ENCODE measurements around the gene CPNE1.

Gene CPNE1

DNA sequence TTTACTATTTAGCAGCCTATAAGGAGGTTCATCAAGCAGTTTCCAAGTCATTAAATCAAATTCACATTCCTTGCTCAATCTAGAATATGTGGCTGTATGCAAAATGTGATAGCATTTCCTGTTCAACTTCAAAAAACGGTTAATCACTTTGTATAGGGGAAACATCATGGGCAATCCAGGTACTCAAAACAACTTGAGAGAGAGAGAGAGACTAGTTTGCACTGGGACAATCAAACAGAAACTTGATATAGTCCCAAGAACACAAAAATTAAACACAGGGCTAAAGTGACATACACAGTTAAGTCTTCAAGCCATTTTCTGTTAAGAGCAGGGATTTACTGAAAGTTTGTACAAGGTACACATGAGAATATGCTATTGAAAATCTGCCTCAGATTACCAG is 7.4 kb downstream of the CPNE1 start:
- no peaks in the 10 kb centered on the region for H3K27me3 Mint-ChIP-seq (ENCODE audit: low read depth)
- peaks cover 12% of the 10 kb centered on the region for H3K36me3 Mint-ChIP-seq (ENCODE audit: low read depth)
- H3K4me1 Mint-ChIP-seq, result peaks cover 39% of the 10 kb centered on the region
- no peaks in the 10 kb centered on the region for H3K9me3 Mint-ChIP-seq
- TF ChIP-seq, protein P1, sequence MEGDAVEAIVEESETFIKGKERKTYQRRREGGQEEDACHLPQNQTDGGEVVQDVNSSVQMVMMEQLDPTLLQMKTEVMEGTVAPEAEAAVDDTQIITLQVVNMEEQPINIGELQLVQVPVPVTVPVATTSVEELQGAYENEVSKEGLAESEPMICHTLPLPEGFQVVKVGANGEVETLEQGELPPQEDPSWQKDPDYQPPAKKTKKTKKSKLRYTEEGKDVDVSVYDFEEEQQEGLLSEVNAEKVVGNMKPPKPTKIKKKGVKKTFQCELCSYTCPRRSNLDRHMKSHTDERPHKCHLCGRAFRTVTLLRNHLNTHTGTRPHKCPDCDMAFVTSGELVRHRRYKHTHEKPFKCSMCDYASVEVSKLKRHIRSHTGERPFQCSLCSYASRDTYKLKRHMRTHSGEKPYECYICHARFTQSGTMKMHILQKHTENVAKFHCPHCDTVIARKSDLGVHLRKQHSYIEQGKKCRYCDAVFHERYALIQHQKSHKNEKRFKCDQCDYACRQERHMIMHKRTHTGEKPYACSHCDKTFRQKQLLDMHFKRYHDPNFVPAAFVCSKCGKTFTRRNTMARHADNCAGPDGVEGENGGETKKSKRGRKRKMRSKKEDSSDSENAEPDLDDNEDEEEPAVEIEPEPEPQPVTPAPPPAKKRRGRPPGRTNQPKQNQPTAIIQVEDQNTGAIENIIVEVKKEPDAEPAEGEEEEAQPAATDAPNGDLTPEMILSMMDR (IDR thresholded peaks at IDR 0.05; ENCODE audit: unreplicated experiment in 3 of 3), result no peak
- no peak overlapping the region for H3K4me3 Mint-ChIP-seq
- peak overlapping the region in 1 of 3 experiments; percentile 22 for H3K27ac Mint-ChIP-seq

DNA sequence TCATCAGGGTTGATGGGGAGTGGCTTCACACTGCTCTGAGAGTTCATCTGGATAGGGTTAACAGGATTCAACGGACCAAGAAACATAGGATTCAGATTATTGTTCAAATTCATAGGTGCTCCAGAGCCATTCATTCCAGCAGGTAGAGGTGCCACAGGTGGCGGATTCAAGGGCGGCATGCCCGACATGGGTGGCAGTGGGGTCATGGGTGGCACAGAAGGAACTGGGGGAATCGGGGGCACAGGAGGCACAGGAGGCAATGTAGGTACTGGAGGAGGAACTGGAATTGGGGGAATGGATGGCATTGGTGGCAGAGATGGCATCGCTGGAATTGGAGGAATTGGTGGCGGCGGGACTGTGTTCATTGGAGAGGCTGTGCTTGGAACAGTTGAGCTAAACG is 10.3 kb downstream of the CPNE1 start:
- no peaks in the 10 kb centered on the region for H3K9me3 Mint-ChIP-seq
- H3K4me1 Mint-ChIP-seq, result peaks cover 19% of the 10 kb centered on the region
- H3K27me3 Mint-ChIP-seq (ENCODE audit: low read depth), result no peaks in the 10 kb centered on the region
- TF ChIP-seq, protein P1 (IDR thresholded peaks at IDR 0.05; ENCODE audit: unreplicated experiment in 3 of 3), result no peak
- no peak overlapping the region for H3K27ac Mint-ChIP-seq
- H3K4me3 Mint-ChIP-seq, result no peak overlapping the region
- H3K36me3 Mint-ChIP-seq (ENCODE audit: low read depth), result peaks cover 28% of the 10 kb centered on the region

DNA sequence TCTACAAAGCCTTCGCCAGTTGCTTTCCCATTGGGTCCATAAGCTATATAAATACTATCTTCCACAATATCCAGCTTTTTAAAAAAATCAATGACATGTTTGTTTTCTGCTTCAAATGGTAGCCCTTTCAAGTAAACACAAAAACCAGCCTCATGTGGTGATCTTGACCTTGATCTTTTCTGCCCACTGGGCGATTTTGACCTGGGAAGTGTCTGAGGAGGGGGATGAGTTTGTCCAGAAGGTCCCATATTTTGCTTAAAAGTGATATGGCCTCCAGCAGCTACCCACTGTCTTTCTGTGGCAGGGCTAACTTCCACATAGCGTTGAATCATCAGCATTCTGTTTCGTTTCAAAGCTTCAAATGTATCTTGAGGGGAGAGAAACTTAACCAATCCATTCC is 10.8 kb downstream of the CPNE1 start:
- H3K9me3 Mint-ChIP-seq, result no peaks in the 10 kb centered on the region
- H3K4me3 Mint-ChIP-seq, result no peak overlapping the region
- H3K27me3 Mint-ChIP-seq (ENCODE audit: low read depth), result no peaks in the 10 kb centered on the region
- H3K36me3 Mint-ChIP-seq (ENCODE audit: low read depth), result peaks cover 31% of the 10 kb centered on the region
- TF ChIP-seq, protein P1 (IDR thresholded peaks at IDR 0.05; ENCODE audit: unreplicated experiment in 3 of 3), result no peak
- peaks cover 14% of the 10 kb centered on the region for H3K4me1 Mint-ChIP-seq
- H3K27ac Mint-ChIP-seq, result no peak overlapping the region

DNA sequence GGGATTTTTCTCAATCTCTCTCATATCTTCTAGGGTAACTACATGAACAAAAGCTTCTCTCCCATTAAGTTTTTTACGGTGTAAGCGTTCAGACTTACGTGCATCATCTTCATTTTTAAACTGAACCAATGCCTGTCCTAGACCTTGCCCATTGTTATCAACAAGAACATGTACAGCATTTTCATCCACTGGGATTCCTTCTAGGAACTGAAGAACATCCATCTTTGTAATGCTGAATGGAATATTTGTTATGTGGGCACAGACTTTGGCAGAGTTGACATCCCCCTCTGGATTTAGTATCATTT is 11.3 kb downstream of the CPNE1 start:
- no peak overlapping the region for H3K4me3 Mint-ChIP-seq

DNA sequence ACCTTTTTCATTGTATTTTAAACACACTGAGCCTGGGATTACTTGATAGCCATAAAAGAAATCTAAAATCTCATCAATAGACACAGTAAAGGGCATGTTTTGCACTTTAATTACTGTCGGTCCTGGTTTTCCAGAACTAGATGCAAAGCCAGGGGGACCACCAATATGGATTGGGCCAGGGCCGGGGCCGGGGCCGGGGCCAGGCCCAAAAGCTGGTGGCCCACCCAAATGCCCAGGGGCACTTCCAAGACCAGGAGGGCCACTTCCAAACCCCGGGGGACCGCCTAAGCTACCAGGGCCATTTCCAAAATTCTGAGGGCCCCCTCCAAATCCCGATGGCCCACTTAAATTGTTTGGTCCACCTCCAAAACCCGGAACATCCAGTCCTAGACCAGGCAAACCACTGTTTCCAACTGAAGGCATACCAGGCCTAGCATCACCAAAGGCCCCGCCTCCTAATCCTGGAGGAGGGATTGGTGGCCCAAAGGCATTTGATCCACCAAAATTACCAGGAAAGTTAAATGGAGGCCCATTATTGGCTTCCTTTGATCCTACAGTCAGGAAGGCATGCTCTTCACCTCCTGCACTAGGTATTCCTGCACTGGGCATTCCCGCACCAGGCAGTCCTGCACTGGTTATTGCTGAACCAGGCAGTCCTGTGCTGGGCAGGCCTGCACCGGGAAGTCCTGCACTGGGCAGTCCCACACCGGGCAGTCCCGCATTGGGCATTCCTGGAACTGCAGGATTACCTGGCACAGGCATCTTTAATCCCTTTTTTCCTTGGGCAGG is 11.9 kb downstream of the CPNE1 start:
- Mint-ChIP-seq H3K4me3 (no peak overlapping the region), H3K27ac (no peak overlapping the region)
- TF ChIP-seq, protein P1 (IDR thresholded peaks at IDR 0.05; ENCODE audit: unreplicated experiment in 3 of 3), result no peak

More for the DNA sequence above, 11.3 kb downstream of the CPNE1 start:
- Mint-ChIP-seq H3K27me3 (ENCODE audit: low read depth) (no peaks in the 10 kb centered on the region), H3K27ac (no peak overlapping the region), H3K9me3 (no peaks in the 10 kb centered on the region), H3K36me3 (ENCODE audit: low read depth) (peaks cover 33% of the 10 kb centered on the region), H3K4me1 (peaks cover 11% of the 10 kb centered on the region)
- TF ChIP-seq, protein P1 (IDR thresholded peaks at IDR 0.05; ENCODE audit: unreplicated experiment in 3 of 3), result no peak

DNA sequence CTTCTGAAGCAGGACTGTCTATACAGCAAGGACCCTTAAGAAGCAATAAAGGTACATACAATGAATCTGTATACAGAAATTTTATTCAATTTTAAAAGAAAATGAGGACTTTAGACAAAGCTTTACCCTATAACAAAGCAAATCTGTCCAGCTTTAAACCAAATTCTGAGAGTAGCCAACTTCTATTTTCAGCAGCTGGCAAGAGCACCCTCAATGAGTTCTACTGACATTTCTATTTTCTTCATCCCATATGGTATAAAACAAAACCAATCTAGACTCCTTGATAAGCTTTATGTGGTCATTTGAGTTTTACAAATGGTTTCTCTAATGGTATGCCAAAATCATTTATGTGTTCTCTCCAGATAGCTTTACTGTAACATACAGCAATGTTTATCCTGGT is 12.7 kb downstream of the CPNE1 start:
- H3K27me3 Mint-ChIP-seq (ENCODE audit: low read depth), result no peaks in the 10 kb centered on the region
- H3K9me3 Mint-ChIP-seq, result no peaks in the 10 kb centered on the region
- TF ChIP-seq, protein P1 (IDR thresholded peaks at IDR 0.05; ENCODE audit: unreplicated experiment in 3 of 3), result no peak
- peaks cover 5% of the 10 kb centered on the region for H3K4me1 Mint-ChIP-seq
- no peak overlapping the region for H3K27ac Mint-ChIP-seq
- H3K4me3 Mint-ChIP-seq, result no peak overlapping the region
- H3K36me3 Mint-ChIP-seq (ENCODE audit: low read depth), result peaks cover 37% of the 10 kb centered on the region

More for the DNA sequence above, 11.9 kb downstream of the CPNE1 start:
- H3K27me3 Mint-ChIP-seq (ENCODE audit: low read depth), result no peaks in the 10 kb centered on the region
- H3K9me3 Mint-ChIP-seq, result no peaks in the 10 kb centered on the region
- peaks cover 38% of the 10 kb centered on the region for H3K36me3 Mint-ChIP-seq (ENCODE audit: low read depth)
- peaks cover 11% of the 10 kb centered on the region for H3K4me1 Mint-ChIP-seq
